Tibial artery (tissue), 4 donors: ENCODE data around the gene DCAF15.
A peak's percentile ranks its signal among the peaks of the same experiment; 100 is the strongest.

Source experiments
- DNase-seq, 2 donors: peaks; one replicate each; pipeline ENCODE4 v3.0.0-alpha.2; 2019
- H3K27ac ChIP-seq, 2 donors: fragments of 200-600 bp; sonication (generic) in 1 of 2; 1 replicate in 1 of 2; 2 replicates in 1 of 2; pipeline ENCODE4 v1.5.1; 2018 to 2019; ENCODE audit warnings: mild to moderate bottlenecking in 1 of 2
- H3K27me3 ChIP-seq, 2 donors: fragments of 200-600 bp; sonication (generic) in 1 of 2; one replicate each; pipeline versions ENCODE4 v1.5.1 to v1.6.0; 2016 to 2019
- H3K36me3 ChIP-seq, 3 donors: fragments of 200-600 bp; sonication (generic) in 2 of 3; one replicate each; pipeline ENCODE4 v1.5.1; 2016 to 2019; ENCODE audit warnings: mild to moderate bottlenecking in 2 of 3
- H3K4me1 ChIP-seq, 4 donors: fragments of 200-600 bp; sonication (generic) in 2 of 4; 1 replicate in 3 of 4; 2 replicates in 1 of 4; pipeline ENCODE4 v1.5.1; 2016 to 2019
- H3K4me3 ChIP-seq, 2 donors: fragments of 200-600 bp; sonication (generic) in 1 of 2; 1 replicate in 1 of 2; 2 replicates in 1 of 2; pipeline ENCODE4 v1.5.1; 2018 to 2019; ENCODE audit warnings: mild to moderate bottlenecking in 2 of 2
- H3K9me3 ChIP-seq, 3 donors: fragments of 200-600 bp; sonication (generic) in 1 of 3; one replicate each; pipeline ENCODE4 v1.5.1; 2016 to 2019
- CTCF ChIP-seq, 2 experiments: fragments of 200-600 bp in 1 of 2; fragments of 450-650 bp in 1 of 2; IDR thresholded peaks; one replicate each; pipeline ENCODE4 v1.5.1; 2017 to 2019; ENCODE audit warnings: antibody characterized with exemption in 2 of 2, mild to moderate bottlenecking in 1 of 2, moderate library complexity in 1 of 2
- intact Hi-C: fragments of 100-400 bp; cut with DNase I; formaldehyde crosslinking; loops from one replicate; pipeline ENCODE4 v1.15.0; 2023; ENCODE audit warnings: low total_unique reads

Gene DCAF15

GRCh38 chr19:13951799-13952153 lies 533 bp upstream of the DCAF15 start:
- Histone ChIP-seq H3K9me3 (no peaks in the 10 kb centered on the region), H3K36me3 (peaks cover 15 to 28% (median 18%) of the 10 kb centered on the region in 3 donors), H3K27me3 (no peaks in the 10 kb centered on the region), H3K27ac (peak overlapping the region; percentile 27 to 81), H3K4me1 (peaks cover 0 to 16% (median 12%) of the 10 kb centered on the region in 4 donors), H3K4me3 (peak overlapping the region; percentile 86 to 96)
- no peak for TF ChIP-seq CTCF (IDR thresholded peaks at IDR 0.05)
- DNase-seq: no peak
- intact Hi-C loops: no loop called here

GRCh38 chr19:13952931-13953531 lies 722 bp downstream of the DCAF15 start:
- H3K27ac ChIP-seq: peak overlapping the region; percentile 81 to 87
- H3K9me3 ChIP-seq: no peaks in the 10 kb centered on the region
- TF ChIP-seq CTCF (IDR thresholded peaks at IDR 0.05): no peak
- peaks cover 0 to 16% (median 12%) of the 10 kb centered on the region in 4 donors for H3K4me1 ChIP-seq
- intact Hi-C loops: no loop called here
- no peaks in the 10 kb centered on the region for H3K27me3 ChIP-seq
- peaks cover 21 to 41% (median 22%) of the 10 kb centered on the region in 3 donors for H3K36me3 ChIP-seq
- peak overlapping the region; percentile 86 to 96 for H3K4me3 ChIP-seq
- DNase-seq: no peak

- no peak for TF ChIP-seq CTCF (IDR thresholded peaks at IDR 0.05)
- intact Hi-C loops: no loop called here
- H3K27ac ChIP-seq: no peak overlapping the region
- DNase-seq: no peak
- no peaks in the 10 kb centered on the region for H3K9me3 ChIP-seq
- peaks cover 24 to 53% (median 33%) of the 10 kb centered on the region in 3 donors for H3K36me3 ChIP-seq
- no peaks in the 10 kb centered on the region for H3K27me3 ChIP-seq
- peaks cover 0 to 16% (median 12%) of the 10 kb centered on the region in 4 donors for H3K4me1 ChIP-seq
- H3K4me3 ChIP-seq: no peak overlapping the region
These were observed 1.9 kb downstream of the DCAF15 start for GRCh38 chr19:13954185-13954584.

- peaks cover 0 to 16% (median 12%) of the 10 kb centered on the region in 4 donors for H3K4me1 ChIP-seq
- no peak overlapping the region for H3K27ac ChIP-seq
- no peak for DNase-seq
- peaks cover 35 to 69% (median 49%) of the 10 kb centered on the region in 3 donors for H3K36me3 ChIP-seq
- H3K9me3 ChIP-seq: no peaks in the 10 kb centered on the region
- TF ChIP-seq CTCF (IDR thresholded peaks at IDR 0.05): no peak
- H3K27me3 ChIP-seq: no peaks in the 10 kb centered on the region
- no peak overlapping the region for H3K4me3 ChIP-seq
- intact Hi-C loops: no loop called here
These were observed 3.5 kb downstream of the DCAF15 start for GRCh38 chr19:13955662-13956364.

- Histone ChIP-seq H3K27ac (no peak overlapping the region), H3K4me1 (peaks cover 0 to 16% (median 12%) of the 10 kb centered on the region in 4 donors), H3K36me3 (peaks cover 37 to 74% (median 54%) of the 10 kb centered on the region in 3 donors), H3K9me3 (no peaks in the 10 kb centered on the region), H3K27me3 (no peaks in the 10 kb centered on the region), H3K4me3 (no peak overlapping the region)
- no peak for DNase-seq
- TF ChIP-seq CTCF (IDR thresholded peaks at IDR 0.05): no peak
- intact Hi-C loops: no loop called here
These were observed 4.0 kb downstream of the DCAF15 start for GRCh38 chr19:13956365-13956744.
